Kasumi-1 (cell line): ENCODE data around the gene ST7.
A peak's percentile ranks its signal among the peaks of the same experiment; 100 is the strongest.
"Not testable (repeated sequence)": the region's sequence is repeated elsewhere in the genome, so short reads cannot be mapped to it uniquely, and the experiment has no call there.

Experiments
- DNase-seq, 2 experiments: peaks; one replicate each; lab custom pipeline; 2025; lab: John Stamatoyannopoulos, UW

Gene ST7, protein sequence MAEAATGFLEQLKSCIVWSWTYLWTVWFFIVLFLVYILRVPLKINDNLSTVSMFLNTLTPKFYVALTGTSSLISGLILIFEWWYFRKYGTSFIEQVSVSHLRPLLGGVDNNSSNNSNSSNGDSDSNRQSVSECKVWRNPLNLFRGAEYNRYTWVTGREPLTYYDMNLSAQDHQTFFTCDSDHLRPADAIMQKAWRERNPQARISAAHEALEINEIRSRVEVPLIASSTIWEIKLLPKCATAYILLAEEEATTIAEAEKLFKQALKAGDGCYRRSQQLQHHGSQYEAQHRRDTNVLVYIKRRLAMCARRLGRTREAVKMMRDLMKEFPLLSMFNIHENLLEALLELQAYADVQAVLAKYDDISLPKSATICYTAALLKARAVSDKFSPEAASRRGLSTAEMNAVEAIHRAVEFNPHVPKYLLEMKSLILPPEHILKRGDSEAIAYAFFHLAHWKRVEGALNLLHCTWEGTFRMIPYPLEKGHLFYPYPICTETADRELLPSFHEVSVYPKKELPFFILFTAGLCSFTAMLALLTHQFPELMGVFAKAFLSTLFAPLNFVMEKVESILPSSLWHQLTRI

DNA sequence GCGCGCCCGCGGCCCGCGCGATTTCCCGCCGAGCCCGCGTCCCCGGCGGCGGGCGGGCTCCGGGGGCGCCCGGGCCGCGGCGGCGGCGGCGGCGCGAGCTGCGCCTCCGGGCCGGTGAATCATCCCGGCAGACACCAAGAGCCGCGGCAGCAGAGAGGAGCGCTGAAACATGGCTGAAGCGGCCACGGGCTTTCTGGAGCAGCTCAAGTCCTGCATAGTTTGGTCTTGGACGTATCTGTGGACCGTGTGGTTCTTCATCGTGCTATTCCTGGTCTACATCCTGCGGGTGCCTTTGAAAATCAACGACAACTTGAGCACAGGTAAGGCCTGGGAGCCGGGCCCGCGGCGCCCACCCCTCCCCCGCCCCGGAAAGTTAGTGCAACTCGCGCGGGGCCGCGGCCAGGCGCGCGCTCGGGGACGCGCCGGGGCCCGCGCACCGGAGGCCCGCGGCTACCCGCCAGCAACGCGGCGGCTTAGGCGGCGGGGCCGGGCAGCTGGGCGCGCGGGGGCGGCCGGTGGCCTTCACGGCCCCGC lies at the start of gene ST7:
Gene ST7 (plus strand): TSS at position 130 of the 534 bp plus-strand sequence. CDS start 40 bp downstream, at position 170.
- peak; percentile 58 to 64 for DNase-seq

DNA sequence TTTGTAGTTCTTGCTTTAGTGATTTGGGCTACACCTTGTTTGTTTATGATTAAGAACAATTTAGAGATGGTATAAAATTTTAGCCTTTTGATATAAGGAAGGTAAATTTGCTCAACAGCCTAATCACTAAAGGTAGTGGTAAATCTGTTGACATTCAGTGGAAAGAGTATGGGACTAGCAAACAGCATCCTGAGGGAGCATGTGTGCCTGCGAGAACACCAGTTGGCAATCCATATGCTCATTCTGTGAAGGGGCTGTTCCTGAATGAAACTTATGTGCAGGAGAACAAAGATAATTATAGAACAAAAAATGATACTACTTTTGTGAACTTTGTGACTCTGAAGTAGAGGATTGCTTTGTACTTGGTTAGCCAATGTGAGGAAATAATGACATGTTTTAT lies 46.9 kb upstream of the ST7 start:
- no peak for DNase-seq

DNA sequence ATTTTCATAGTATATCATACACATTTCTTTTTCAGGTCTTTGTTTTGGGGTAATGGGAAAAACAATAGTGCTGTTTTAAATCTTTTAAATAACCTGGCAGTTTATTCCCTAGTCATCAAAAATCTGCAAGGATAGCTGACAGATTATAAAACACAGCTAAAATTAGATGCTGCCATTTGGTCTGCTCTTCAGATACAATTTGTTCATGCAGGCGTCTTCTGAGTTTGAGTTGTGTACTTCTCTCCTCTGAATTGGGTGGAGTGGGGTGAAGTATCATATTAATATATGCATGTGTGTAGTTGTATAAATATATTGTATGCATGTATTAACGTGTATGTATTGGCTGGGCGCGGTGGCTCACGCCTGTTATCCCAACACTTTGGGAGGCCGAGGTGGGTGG lies 42.9 kb upstream of the ST7 start:
- no peak for DNase-seq

DNA sequence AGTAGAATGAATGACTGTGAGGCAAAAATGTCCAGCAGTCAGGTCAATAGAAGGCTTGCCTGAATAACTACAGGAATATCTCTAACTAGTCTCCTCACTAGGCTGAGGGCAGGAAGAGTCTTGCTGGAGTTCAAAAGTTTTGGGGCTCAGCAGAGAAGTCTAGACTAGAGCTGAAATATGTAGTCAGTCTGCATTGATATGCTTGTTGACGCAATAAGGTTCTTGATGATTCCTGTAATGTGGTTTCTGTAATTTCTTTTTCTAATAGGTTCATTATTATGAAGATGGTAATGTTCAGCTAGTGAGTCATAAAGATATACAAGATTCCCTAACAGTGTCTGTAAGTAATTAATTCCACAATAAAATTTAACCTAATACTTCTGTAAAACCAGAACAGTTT lies 41.5 kb upstream of the ST7 start:
- DNase-seq = no peak

DNA sequence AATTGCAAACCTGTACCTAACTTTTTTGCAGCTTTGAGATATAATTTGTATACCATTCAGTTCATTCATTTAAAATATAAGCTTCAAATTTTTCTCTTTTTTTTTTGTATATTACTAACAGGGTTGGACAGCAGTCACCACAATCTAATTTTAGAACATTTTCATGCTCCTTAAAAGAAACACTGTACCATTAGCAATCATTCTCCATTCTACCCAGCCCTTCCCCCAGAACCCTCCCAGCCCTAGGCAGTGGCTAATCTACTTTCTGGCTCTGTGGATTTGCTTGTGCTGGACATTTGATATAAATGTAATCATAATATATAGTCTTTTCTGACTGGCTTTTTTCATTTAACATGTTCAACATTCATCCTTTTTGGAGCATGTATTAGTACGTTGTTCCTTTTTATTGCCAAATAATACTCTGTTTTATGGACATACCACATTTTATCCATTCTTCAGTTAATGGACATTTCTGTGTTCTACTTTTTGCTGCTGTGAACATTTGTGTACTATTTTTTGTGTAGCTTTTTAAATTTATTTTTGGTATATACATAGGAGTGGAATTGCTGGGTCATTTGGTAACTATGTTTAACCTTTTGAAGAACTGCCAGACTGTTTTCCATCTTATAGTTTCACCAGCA lies 40.9 kb upstream of the ST7 start:
- no peak for DNase-seq

DNA sequence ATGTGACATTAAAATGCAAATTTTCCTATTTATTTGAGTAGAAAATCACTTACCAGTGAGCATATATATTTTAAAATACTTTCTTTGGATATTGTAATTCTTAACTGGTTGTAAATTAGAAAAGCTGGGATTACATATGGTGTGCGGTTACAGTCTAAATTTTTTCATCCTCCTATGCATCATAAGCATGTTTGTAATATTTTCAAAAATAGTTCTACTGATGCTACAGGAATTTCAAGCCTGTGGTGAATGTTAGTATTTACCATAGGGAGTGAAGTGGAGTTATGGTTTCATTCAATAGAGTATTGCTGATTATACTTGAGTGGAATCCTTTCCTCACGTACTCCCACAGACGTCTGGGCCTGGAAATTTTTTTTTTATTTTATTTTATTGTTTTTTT lies 34.6 kb upstream of the ST7 start:
- no peak for DNase-seq

DNA sequence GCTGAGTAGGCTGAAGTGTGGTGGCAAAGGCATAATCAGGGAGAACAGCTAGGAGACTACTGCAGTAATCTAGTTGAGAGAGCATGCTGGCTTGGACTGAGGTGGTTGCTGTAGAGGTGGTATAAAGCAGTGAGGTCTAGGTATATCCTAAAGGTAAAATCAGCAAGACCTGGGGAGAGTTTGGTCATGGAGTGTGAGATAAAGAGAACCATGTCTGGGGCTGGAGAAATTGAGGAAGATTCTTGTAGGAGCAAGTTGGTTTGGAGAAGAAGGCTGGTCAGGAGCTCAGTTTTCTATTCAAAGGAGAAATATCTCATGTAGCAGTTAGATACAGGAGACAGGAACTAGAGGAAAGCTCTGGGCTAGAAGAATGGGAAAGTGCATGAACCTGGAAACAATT lies 32.9 kb upstream of the ST7 start:
- DNase-seq = no peak

DNA sequence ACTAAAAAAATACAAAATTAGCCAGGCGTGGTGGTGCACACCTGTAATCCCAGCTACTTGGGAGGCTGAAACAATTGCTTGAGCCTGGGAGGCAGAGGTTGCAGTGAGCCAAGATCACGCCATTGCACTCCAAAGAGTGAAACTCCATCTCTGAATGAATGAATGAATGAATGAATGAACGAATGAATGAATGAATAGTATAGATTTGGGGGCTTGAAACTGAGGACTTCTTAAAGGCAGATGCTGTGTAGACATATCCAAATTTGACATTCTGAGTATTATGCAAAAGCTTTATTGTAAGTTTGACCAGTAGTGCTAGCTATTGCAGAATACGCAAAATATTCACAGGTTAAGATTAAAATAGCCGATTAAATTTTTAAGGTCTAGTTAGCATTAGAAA lies 30.8 kb upstream of the ST7 start:
- no peak for DNase-seq

DNA sequence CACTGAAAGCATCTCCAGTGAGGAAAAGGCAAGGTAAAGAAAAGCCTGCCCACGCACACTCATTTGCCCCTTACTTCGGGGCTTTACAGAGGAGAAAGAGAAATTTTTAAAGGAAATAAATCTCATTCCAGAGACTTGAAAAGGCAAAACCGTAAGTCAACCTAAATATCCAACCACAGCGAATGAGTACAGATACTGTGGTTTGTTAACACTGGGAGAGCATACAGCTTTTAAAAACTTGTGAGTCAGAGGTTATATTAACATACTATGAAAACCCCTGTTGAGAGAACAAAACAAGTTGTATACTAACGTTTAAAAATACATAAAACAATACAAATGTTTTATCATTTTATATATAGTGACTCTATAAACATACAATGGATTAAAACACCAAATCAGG lies 28.6 kb upstream of the ST7 start:
- no peak for DNase-seq

DNA sequence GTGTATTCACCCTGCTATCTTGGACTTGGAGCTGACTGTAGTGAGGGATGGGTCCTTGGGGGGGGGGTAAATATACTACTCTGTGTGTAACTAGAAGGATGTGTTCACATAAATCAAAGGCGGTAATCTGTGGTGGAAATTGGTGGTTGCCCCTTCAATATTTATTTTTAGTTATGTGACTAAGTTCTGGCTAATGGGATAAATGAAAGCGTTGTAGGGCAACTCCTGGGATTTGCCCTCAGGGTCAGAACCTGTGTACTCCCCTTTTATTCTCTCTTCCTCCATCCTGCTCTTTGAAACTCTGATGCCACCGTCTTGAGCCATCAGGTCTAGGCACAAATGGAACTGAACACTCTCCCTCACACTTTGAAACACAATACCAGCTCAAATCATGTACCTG lies 24.3 kb upstream of the ST7 start:
- DNase-seq = no peak

DNA sequence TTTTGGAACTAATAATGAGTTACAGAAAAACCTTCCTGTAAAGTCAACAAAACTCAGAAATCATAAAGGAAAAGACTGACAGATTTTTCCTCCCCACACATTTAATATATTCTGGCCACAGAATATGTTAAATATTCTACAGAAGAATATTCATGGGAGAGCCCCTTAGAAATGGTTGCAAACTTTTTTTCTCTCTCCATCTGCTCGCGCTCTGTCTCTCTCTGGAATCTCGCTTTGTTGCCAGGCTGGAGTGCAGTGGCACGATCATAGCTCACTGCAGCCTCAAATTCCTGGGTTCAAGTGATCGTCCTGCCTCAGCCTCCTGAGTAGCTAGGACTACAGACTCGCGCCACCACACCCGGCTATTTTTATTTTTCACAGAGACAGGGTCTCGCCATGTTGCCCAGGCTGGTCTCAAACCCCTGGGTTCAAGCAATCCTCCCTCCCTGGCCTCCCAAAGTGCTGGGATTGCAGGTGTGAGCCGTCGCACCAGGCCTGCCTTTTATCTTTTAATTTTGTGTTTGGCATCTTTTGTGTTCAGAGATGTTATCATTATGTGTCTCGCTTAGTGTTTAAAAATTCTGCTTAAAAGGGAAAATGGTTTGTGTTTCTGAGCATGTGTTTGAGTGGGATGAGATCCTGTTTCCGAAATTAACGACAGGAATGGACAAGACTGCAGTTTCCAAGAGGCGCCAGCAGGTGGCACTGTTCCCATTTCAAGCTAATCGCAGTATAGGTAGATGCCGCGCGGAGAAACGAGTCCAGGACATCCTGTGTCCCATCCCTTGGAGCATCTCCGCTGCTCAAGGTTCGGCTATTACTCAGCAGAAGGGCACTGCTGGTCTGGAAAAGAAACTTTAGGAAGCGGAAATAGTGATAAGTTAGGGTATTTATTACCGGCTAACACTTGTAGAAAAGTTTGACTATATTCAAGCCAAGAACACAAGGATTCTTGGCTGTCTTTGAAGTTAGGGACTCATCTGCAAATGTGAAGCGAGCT lies 23.1 kb upstream of the ST7 start:
- DNase-seq = peak; percentile 69 to 73

DNA sequence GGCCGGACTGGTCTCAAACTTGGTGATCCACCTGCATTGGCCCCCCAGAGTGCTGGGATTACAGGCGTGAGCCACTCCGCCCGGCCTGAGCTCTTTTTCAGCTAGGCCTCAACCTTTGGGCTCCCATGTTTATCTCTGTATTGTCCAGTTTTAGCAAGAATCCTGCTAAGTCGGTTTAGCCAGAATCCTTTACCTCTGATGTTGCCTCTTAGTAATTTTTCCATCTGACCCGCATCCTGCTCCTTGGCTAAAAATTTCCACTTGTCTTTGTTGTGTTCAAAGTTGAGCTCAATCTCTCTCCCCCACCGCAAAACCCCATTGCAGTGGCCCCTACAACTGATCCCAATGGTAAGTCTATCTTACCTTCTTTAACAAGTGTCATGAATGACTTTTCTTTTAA lies 20.7 kb upstream of the ST7 start:
- no peak for DNase-seq

DNA sequence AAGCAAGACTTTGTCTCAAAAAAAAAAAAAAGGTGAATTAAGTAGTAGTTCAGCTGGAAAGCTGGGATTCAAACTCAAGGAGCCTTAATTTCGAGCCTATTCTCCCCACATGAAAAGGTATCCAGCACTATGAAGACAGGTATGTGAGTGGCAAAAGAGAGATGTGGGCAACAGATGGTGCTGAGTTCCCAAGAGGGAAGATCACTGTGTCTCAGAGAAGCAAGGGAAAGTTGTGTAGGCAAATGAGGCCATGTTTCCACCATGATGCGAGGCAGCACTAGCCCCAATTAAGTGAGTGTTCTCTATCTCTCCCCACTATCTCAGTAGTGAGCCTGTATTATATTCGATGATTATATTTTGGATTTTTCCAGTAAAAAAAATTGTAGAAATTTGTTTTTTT lies 19.8 kb upstream of the ST7 start:
- no peak for DNase-seq

DNA sequence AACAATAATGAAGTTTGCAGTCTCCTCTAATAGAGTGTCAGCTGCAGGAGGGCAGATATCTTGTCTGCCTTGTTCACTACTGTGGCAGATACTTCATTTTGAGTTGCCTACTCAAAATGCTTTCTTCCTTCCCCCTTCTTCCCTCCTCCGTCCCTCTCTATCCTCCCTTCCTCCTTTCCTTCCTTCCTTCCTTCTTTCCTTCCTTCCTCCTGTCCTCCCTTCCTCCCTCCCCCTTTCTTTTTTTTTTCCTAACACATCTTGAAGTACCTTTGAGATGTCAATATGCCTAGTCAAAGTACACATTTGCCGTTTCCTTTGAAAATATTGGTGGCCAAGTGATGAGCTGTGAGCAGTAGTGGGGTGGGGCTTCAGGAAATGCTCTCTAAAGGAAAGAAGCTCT lies 18.7 kb upstream of the ST7 start:
- no peak for DNase-seq

DNA sequence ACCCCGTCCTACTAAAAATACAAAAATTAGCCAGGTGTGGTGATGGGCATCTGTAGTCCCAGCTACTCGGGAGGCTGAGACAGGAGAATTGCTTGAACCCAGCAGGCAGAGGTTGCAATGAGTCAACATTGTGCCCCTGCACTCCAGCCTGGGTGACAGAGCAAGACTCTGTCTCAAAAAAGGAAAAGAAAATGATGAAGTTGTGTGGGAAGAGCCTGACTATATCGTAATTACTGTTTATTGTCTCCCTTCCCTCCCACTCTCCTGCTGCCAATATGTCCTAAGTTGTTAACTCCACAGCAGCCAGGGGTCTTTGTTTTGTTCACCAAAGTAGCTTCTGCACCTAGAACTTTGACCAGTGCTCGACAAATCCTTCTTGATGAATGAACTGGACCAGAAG lies 16.5 kb upstream of the ST7 start:
- not testable (repeated sequence) for DNase-seq

DNA sequence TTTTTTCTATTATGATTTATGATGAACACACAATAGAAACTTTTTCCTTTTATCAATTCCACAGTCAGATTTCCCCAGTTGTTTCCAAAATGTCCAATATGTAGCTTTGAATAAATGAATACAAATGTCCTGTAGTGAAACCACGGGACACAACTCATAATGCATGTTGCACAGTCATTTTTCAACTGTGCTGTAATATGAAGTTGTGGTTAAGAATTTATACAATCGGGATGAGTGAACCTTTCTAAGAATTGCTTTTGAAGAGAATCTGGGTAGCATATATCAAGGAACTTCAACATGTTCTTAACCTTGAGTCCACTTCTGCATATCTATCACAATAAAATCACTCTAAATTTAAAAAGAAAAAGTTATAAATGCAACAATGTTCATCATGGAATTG lies 14.6 kb upstream of the ST7 start:
- no peak for DNase-seq

DNA sequence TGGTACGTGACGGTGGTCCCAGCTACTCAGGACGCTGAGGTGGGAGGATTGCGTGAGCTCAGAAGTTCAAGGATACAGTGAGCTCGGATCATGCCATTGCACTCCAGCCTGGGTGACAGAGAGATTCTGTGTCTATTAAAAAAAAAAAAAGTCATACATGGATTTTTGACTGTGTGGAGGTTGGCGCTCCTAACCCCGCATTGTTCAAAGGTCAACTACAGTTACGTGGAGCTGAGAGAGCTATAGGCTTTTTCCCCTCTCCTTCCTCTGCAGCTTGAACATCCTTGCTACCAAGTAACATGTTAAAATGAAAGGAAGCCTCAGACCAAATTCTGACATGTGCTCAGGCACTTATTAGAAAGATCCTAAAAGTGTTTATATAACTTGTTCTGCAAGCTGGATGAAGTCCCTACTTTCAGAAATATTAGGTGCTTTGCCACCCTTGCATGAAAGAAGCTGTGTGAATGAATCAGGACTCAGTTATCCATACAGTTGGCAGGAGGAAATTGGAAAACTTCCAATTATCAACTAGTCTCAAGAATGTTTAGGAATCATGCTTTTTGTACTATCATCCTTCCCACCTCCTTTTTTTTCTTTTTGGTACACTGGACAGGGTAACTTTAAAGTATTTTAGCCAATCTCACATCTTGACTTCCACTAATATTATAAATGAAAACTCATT lies 12.5 kb upstream of the ST7 start:
- no peak for DNase-seq

DNA sequence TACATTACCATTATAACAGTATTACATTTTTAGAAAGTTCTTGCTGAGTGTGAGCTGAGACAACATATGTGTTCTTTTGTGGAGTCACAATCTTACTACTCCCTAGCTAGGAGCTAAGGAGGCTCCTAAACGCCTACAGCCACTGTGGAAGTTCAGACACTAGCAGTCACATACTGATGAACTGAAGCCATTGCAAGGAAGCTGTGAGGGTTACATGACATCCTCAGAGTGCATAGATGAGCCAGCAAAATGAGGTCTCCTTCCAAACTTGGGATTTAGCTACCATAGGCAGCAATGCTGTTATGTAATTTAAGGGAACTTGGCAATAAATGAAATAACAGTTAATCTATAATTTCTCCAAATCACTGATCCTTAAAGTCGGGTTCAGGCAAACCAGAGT lies 10.8 kb upstream of the ST7 start:
- DNase-seq = no peak

DNA sequence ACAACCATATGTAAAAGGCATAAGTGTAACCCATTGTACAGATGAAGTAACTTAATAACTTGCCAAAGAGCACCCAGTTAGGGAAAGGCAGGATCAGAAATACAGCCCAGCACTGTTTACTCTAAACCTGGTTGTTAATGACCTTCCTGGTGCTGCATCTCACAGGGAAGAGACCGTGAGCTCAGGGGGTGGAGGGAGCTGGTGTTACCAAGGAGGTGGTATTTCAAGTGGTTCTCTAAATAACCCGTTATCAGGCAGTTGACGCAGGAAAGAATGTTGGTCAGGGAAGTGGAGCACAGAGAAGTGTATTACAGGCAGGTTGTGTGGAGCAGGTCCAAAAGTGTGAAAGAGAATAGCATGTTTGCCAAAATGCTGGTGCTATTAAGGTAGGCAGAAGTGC lies 4.4 kb upstream of the ST7 start:
- DNase-seq = no peak

DNA sequence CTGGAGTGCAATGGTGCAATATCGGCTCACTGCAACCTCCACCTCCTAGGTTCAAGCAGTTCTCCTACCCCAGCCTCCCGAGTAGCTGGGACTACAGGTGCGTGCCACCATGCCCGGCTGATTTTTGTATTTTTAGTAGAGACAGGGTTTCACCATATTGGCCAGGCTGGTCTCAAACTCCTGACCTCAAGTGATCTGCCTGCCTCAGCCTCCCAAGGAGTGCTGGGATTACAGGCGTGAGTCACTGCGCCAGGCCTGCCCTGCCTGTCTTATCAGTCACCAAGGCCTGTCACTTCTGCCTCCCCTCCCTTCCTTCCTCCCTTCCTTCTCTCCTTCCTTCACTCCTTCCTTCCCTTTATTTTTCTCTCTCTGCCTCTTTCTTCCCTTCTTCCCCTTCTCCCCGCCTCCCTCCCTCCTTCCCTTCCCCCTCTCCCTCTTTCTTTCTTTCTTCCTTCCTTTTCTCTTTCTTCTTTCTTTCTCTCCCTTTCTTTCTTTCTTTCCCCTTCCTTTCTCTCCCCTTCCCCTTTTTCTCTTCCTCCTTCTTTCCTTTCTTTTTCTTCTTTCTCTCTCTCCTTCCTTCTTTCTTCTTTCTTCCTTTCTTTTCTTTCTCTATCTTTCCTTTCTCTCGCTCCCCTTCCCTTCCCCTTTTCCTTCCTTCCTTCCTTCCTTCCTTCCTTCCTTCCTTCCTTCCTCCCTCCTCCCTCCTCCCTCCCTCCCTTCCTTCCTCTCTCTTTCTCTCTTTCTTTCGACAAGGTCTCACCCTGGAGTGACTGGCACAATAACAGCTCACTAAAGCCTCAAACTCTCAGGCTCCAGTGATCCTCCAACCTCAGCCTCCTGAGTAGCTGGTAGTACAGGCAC lies 3.1 kb upstream of the ST7 start:
- DNase-seq = no peak
